DMS 273 (cell line): Measurements from ENCODE around the gene DLD.
A peak's percentile ranks its signal among the peaks of the same experiment; 100 is the strongest.
"Not testable (repeated sequence)": the region's sequence is repeated elsewhere in the genome, so short reads cannot be mapped to it uniquely, and the experiment has no call there.

Experiments
- DNase-seq: peaks from one replicate; lab custom pipeline; 2025; ENCODE audit not compliant: unreplicated experiment; lab: John Stamatoyannopoulos, UW

The DLD gene

DNA sequence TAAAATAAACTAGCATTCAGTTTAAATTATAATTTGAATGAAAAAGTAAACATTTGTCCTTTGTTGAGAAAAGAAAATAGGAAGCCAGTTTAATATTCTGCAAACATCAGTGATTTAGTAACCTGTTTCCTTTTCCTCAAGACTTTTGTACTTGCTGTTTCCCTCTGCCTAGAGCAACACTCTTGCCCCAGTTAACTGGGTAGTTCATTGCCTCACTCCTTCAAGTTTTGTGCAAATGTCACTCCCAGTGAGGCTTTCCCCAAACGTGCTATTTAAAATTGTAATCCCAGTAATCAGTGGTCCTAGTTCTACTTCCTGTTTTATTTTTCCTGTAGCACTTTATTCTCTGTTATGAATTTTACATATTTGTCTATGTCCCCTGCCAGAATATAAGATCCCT, 23.8 kb downstream of the DLD start:
- DNase-seq: no peak

DNA sequence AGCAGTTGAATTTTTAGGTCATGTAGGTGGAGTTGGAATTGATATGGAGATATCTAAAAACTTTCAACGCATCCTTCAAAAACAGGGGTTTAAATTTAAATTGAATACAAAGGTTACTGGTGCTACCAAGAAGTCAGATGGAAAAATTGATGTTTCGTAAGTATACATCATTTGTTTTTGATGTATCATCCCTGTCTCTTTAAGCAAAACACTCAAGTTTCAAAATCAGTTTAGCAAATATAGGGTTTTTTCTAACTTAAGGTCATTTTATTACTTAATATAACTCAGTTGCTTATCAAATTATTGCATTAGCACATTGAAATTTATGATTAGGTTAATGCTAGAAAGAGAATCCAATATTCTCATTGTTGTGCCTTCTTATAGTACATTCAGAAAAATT, 24.6 kb downstream of the DLD start:
- no peak for DNase-seq

DNA sequence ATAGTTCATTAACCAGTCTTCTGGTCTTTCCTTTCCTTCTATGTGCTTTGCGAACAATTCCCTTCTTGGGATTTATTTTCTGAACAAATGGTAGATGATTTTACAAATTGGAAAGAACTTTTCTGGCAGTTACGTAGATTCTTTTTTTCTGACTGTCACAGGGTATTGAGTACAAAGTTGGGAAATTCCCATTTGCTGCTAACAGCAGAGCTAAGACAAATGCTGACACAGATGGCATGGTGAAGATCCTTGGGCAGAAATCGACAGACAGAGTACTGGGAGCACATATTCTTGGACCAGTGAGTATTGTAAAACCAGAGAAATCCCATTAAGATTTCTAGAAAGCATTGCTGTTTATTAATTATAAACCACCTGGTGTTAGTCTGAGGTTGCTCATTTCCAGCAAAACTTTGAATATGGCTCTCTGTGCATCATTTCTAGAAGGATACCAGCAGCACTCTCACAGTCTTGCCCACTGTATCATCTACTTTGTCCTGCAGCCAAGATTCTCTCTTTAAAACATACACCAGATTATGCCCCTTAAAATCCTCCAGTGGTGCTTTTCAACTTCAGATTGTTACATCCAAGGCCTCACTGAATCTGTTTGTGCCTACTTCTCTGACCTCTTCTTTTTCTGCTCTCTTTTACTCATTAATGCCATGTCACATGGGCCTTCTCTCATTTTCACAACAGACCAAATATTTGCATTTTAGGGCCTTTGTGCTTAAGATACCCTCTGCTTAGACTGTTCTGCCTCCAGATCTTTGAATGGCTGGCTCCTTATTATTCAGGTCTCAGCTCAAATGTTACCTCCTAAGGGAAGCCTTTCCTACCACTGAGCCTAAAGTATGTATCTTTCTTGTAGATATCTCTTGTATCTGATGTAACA, 27.0 kb downstream of the DLD start:
- DNase-seq: peak; percentile 29

DNA sequence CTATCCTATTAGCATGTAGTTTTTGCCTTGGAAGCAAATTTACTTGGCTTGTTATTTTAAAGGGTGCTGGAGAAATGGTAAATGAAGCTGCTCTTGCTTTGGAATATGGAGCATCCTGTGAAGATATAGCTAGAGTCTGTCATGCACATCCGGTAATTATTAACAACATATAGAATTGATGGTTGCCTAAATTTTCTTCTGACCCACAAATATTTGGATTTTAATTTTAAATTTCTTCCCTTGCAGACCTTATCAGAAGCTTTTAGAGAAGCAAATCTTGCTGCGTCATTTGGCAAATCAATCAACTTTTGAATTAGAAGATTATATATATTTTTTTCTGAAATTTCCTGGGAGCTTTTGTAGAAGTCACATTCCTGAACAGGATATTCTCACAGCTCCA, 28.0 kb downstream of the DLD start:
- no peak for DNase-seq

DNA sequence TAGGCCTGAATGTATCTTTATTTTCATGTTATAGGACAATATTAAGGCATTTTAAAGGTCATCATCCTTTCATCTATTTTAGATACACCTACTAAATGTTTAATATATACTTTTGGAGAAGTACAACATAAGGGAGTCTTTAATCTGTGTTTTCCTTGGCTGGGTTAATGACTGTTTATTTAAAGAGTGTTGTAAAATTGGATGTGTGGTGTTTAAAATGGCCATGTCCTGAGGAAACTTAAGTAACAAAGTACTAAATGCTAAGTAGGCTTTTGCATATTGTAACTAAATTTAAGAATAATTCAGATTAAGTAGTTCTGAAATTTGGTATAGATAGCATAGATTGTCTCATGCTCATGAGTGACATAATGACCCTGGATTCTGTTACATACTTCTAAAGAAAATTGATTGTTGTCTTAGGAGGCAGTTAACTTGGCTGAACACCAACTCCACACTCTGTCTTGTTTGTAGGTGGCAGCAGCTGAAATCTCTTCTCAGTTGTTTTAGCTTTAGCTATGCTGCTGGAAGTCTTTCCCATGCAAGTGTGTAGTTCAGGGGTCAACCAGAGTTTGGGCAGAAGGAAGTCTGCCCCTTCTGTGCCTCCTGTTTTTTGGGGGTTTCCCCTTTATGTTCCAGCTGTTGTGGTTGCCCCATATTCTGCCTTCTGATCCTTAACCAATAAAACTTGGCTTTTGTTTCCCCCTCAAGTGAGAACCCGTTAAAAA, 29.2 kb downstream of the DLD start:
- DNase-seq: peak; percentile 58

DNA sequence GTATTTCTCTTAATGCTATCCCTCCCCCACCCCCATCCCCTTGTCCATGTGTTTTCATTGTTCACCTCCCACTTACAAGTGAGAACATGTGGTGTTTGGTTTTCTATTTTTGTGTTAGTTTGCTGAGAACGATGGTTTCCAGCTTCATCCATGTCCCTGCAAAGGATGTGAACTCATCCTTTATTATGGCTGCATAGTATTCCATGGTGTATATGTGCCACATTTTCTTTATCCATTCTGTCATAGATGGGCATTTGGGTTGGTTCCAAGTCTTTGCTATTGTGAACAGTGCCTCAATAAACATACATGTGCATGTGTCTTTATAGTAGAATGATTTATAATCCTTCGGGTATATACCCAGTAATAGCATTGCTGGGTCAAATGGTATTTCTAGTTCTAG, 30.8 kb downstream of the DLD start:
- not testable (repeated sequence) for DNase-seq

DNA sequence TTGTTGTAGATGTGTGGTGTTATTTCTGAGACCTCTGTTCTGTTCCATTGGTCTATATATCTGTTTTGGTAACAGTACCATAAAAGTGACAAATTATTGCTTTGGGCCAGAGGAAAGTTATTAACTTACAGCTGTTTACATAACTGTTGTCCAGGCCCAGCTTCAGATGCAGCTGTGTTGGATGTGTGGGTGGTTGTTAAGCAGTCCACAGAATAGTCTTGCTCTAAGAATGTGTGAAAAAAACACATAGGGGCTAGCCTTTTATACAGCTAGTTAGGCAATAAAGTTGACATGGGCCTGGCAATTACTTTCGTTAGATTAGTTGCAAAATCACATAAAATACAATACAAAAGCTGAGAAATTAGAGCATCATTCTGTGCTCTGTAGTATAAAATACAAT, 31.9 kb downstream of the DLD start:
- no peak for DNase-seq

DNA sequence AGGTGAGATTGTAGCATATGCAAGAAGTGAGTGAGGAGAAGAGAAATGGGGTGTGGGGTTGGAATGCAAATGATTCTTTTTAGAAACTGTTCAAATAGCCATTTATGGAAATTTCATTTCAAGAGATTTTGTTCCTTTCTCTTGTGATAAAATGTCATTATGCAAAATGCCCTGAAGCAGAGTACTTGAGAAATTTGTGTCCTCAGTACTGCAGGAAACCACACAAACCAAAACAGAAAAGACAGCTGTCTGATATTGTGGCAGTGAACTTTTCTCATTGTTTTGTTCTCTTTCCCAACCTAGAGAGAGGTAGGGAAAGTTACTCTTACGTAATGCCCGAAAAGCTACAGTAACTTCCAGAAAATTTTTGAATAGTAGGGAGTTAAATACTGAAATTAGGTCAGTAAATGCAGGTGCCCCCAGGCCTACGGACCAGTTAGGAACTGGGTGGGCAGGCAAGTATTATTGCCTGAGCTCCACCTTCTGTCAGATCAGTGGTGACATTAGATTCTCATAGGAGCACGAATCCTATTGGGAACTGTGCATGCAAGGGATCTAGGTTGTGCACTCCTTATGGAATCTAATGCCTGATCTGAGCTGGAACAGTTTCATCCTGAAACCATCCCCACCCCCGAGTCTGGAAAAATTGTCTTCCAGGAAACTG, 34.0 kb downstream of the DLD start:
- no peak for DNase-seq

DNA sequence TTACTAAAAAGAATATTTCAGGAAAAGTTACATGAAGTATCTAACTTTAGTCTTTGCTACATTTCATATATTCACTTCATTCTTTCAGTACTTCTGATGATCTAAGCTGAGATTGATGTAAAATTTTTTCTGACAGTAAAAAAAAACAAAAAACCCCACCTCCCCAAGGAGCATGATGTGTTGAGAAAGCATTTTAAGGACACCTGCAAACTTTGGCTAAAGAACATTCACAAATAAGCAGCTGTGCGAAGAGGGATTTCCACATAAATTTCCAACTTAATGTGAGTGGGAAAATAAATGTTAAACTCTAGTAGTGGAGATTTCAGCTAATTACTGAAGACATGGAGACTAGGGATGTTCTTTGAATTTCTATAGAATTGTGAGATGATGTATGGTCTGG, 35.5 kb downstream of the DLD start:
- DNase-seq: no peak

DNA sequence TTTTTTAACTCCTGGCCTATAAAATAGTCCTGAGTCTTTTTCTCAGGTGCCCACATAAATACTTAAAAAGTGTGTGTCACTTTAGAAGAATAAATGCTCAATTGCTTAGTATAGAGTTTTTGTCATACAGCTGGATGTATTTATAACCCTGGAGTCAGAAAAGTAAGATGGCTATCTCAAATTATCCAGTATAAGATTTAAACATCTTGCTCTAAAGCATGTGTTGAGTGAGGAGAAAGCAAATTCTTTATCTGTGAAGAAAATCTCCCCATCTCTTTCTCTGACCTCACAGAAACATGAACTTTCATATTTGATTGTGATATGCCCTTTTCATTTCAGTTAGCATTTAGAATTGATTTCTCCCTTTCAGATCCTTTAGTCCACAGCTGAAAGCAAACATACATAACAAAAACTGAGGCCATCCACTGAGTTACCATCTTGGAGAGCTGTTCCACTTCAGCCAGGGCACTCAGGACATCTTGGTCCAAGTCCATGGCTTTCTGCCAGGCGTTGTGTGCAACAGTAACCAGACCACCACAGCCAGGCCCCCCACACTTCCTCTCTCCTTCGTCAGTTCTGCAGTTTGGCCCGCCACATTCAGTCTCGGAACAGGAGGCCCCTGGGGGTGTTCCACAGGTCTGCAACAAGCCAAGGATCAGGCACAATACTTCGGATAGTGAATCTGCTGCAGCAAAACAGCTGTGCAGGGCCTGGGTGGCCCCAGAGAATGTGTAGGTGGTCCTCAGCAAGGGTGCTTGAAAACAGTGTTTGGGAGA, 40.9 kb downstream of the DLD start:
- no peak for DNase-seq

DNA sequence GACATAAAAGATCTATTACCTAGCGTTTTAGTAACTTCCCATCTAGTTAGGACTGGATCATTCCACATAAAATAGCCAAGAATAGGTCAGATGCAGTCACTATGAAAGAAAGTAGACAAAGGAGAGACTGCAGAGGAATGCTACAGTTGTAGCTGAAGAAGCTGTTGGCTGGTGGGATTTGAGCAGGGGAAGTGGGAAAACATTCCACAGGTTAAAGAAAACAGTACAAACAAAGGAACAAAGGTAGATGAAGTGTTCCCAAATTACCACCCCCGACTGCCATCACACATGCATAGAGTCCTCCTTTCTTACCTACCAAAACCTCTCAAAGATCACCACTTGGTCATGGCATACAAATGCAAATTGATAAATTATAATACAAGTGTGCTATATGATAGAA, 41.8 kb downstream of the DLD start:
- DNase-seq: no peak

DNA sequence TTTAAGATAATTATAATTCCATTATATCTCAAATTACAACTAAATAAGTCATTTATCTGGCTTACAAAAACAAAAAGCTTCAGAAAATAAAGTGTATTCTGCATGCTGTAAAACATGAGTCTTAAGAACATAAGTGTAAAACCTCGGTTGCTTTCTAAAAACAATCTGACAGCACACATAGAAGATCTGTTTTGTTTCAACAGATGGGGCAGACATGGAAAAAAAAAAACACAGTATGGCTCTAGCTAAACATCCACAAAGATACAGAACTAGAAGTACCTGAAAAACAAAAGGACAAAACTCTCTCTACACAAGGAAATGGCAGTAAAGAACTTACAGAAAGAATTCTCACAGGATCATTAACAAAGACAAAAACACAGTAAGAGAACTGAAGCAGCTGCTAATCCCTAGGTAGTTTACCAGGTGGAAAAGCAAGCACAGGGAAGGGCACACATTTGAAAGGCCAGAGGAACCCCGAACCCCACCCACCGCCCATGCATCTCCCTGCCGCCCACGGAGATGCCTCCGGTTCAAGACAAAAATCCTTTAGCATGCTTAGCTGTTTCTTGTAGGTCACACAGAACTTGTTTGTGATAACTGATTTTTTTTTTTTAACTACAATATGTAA, 42.5 kb downstream of the DLD start:
- no peak for DNase-seq

DNA sequence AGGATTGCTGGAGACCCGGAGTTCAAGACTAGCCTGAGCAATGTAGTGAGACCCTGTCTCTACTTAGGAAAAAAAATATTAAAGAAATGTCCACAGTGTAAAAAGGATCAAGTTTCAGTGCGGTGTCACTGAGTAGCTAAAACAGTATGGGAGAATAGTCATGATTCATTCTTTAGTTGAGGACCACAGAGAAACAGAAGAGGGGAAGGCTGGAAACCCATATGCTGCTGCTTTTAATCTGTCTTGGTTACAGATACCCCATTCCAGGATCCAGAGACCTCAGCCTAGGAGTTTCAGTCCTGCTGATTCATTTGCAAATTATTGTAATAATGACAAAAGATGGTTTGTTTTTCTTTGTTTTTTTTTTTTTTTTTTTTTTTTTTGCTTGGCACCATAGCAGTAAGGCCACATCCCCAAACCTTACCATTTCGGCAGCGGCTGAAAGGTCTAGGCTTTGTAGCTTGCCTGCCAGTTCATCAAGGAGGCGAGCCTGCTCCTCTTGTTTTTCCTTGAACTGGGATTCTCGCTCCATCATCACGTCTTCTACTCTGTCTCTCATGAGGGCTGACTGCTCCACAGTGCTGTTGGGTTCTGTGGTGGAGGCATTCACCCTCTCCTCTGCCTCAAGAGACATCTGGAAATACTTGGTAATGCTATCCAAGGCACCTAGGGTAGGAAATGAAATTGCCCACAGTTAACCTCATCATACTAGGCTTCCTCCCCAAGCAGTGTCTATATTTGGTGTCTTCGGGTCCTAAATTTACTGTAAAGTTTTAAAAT, 44.2 kb downstream of the DLD start:
- DNase-seq: no peak

DNA sequence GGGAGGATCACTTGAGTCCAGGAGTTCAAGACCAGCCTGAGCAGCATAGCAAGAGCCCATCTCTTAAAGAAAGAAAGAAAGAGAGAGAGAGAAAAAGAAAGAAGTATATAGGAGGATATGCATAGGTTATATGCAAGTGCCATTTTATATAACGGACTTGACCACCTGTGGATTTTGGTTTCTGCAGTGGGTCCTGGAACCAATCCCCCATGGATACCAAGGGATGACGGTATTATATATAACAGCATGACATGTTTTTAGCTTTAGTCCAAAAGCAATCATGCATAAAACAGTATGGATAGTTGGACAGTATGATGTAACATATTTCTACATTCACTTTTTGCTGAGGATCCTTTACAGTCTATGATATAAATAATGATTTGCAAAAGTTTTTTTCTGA, 45.3 kb downstream of the DLD start:
- no peak for DNase-seq

DNA sequence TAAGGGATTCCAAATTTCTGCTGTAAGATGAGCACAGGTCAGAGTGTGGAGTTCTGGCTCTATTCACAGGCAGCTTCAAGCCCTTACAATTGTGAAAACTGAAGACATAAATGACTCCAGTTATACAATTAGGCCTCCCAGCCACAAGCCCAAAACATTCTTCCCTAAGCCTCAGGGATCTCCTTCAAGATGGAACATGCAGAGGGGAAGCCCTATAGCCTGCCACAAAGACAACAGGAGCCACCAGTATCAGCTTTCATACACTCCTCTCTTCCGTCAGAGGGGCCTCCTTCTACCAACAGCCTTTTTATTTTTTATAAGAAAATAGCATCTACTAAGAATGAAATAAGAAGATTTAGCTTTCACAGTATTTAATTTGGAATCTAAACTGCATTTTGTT, 46.5 kb downstream of the DLD start:
- peak; percentile 19 for DNase-seq

DNA sequence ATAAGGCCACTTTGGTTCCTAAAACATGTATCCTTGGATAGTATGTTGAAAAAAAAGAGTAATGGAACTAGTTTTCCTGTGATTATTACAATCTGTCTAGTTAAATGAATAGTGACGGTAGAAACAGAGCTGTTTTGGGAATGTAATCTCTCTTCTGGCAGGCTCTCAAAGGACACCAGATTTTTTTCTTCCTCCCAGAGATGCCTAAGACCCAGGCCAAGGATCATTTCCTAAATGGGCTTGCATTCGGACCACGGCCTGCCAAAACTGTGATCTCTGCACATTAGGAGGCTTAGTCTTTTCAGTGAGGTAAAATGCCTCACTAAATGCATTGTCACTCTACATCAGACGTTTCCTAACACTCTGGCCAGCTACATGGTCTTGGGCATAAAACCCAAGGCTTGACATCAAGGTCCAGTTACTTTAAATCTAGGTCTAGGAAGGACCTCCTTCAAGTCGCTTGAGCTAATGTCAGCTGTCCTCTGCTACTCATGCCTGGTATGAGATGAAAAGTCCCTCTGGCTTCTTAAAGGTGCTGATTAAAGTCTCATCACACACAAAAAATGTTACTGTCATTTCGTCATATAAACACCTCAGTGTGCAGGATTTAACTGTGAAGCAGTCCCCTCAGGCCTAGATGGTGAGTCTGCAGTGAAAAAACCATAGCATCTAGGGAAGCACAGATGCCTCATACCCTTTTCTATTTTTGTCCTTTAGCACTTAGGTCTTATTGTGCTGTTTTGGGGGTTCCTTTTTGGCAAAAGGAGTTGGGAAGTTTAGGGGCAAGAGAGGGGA, 47.7 kb downstream of the DLD start:
- no peak for DNase-seq

DNA sequence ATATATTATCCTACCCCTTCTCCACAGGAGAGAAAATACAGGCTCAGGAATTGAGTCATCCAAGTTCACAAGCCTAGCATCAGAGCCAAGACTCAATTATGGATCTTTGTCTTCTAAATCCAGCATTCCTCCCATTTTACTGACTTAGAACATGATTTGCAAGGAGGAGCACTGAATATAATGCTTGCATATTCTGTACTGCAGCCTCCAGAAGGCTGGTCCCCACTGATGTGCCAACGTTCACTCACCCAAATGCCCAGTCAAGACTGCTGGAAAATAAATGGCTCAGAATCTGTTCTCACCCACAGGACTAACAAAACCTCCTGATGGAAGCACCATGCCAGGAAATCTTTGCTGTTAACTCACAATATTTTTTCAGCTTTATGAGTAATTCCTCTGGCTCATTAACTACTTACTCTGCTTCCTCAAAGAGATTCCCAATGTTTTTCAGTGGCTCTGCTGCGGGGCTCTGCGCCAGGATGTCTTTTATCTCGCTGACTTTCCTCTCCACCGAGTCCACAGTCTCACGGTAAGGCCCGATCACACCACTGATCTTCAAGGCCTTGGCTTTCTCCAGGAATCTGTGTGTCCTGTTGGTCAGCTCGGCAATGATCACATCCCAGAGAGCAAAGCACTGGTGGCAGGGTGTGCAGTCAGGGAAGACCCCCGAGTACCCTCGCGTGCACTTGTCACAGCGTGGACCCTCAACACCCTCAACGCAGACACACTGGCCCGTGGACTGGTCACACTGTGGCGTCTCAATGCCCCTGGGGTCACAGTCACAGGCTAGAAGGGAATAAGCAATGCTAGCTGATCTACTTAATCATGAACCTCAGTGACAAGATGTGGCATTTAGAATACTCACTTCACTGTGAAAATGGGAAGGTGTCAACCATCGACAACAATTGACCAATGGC, 48.8 kb downstream of the DLD start:
- DNase-seq: no peak

DNA sequence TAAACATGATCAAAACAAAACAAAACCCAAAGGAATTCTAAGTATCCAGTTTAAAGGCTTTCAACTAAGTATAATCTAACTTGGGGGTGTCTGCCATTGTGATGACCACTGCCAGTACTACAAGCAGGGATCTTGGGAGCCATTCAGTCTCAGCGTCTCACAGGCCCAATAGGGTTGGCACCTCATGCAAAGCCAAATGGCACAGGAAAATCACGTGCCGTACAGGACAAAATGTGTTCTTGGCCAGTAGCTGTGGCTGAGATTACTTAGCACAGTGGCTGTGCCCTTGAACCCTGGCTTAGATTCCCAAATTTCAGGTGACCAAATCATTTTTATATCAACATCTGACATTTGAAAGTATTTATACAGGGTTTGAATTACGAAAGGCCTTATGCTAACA, 50.0 kb downstream of the DLD start:
- no peak for DNase-seq
